Nephron (organoid): Measurements from ENCODE around the gene PTPRN2.

Source experiments
- H3K27ac Mint-ChIP-seq, 3 experiments: 2 replicates each; pipeline ENCODE4 v1.8.0; 2020; ENCODE audit warnings: mixed read lengths in 3 of 3, mild to moderate bottlenecking in 2 of 3, moderate library complexity in 1 of 3
- H3K27me3 Mint-ChIP-seq: 2 replicates; pipeline ENCODE4 v1.8.0; 2021; ENCODE audit warnings: low read depth, mild to moderate bottlenecking, moderate library complexity, mixed read lengths
- H3K36me3 Mint-ChIP-seq: 2 replicates; pipeline ENCODE4 v1.8.0; 2020; ENCODE audit warnings: low read depth, mixed read lengths
- H3K4me1 Mint-ChIP-seq: 2 replicates; pipeline ENCODE4 v1.8.0; 2020; ENCODE audit warnings: mixed read lengths
- H3K4me3 Mint-ChIP-seq, 3 experiments: 2 replicates each; pipeline ENCODE4 v1.8.0; 2020; ENCODE audit warnings: mild to moderate bottlenecking in 3 of 3, mixed read lengths in 3 of 3, moderate library complexity in 2 of 3
- H3K9me3 Mint-ChIP-seq: 2 replicates; pipeline ENCODE4 v1.8.0; 2020; ENCODE audit warnings: mixed read lengths
- TF ChIP-seq, protein P1 (sequence below), 3 experiments: fragments of 200-600 bp; sonication (generic); IDR thresholded peaks; one replicate each; pipeline ENCODE4 v1.5.0; 2021; ENCODE audit warnings: antibody characterized with exemption in 3 of 3; ENCODE audit not compliant: unreplicated experiment in 3 of 3

The PTPRN2 gene

GRCh38 chr7:157879391-157879790, 708.2 kb downstream of the PTPRN2 start:
- peaks cover 25% of the 10 kb centered on the region for H3K4me1 Mint-ChIP-seq
- TF ChIP-seq, protein P1, sequence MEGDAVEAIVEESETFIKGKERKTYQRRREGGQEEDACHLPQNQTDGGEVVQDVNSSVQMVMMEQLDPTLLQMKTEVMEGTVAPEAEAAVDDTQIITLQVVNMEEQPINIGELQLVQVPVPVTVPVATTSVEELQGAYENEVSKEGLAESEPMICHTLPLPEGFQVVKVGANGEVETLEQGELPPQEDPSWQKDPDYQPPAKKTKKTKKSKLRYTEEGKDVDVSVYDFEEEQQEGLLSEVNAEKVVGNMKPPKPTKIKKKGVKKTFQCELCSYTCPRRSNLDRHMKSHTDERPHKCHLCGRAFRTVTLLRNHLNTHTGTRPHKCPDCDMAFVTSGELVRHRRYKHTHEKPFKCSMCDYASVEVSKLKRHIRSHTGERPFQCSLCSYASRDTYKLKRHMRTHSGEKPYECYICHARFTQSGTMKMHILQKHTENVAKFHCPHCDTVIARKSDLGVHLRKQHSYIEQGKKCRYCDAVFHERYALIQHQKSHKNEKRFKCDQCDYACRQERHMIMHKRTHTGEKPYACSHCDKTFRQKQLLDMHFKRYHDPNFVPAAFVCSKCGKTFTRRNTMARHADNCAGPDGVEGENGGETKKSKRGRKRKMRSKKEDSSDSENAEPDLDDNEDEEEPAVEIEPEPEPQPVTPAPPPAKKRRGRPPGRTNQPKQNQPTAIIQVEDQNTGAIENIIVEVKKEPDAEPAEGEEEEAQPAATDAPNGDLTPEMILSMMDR (IDR thresholded peaks at IDR 0.05; ENCODE audit: unreplicated experiment in 3 of 3): no peak
- peaks cover 11% of the 10 kb centered on the region for H3K9me3 Mint-ChIP-seq
- H3K36me3 Mint-ChIP-seq: no peaks in the 10 kb centered on the region
- H3K4me3 Mint-ChIP-seq: peak overlapping the region in 2 of 3 experiments; percentile 53 to 58
- peaks cover 22% of the 10 kb centered on the region for H3K27me3 Mint-ChIP-seq
- peak overlapping the region in 2 of 3 experiments; percentile 28 to 73 for H3K27ac Mint-ChIP-seq

- TF ChIP-seq, protein P1 (IDR thresholded peaks at IDR 0.05; ENCODE audit: unreplicated experiment in 3 of 3): no peak
- H3K4me1 Mint-ChIP-seq: peaks cover 25% of the 10 kb centered on the region
- peaks cover 27% of the 10 kb centered on the region for H3K27me3 Mint-ChIP-seq
- H3K4me3 Mint-ChIP-seq: peak overlapping the region in 1 of 3 experiments; percentile 26
- peak overlapping the region in 2 of 3 experiments; percentile 10 to 36 for H3K27ac Mint-ChIP-seq
- no peaks in the 10 kb centered on the region for H3K36me3 Mint-ChIP-seq
- peaks cover 11% of the 10 kb centered on the region for H3K9me3 Mint-ChIP-seq
Measured at GRCh38 chr7:157877298-157878090, 710.1 kb downstream of the PTPRN2 start.

DNA sequence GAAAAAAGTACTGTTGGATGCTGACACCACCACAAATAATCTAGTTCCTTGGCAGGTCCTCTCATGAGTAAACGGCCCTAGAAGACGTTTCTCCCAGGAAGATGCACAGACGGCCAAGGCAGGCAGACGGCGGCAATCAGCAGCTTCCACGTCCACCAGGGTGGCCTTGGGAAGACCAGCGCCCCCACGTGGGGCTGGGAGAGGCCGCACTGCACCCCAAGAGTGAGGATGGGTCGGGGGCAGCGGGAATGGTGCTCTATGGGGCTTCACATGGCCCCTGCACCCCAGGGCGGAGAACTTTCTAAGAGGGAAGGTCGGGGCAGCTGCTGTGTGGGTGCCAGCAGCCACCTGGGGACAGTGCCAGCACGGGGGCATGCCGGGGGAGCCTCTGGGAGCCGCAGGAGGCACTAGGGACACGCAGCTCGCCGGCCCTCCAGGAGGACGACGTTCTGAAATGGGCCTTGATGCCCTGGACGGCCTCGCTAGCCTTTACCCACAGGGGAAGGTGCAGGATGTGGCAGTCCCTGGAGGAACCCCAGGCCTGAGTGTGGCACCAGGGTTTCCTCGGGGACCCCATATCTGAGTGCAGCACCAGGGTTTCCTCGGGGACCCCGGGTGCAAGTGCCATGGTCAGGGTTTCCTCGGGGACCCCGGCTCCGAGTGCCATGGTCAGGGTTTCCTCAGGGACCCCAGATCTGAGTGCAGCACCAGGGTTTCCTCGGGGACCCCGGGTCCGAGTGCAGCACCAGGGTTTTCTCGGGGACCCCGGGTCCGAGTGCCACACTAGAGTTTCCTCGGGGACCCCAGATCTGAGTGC, 710.9 kb downstream of the PTPRN2 start:
- peak overlapping the region in 2 of 3 experiments; percentile 11 to 55 for H3K4me3 Mint-ChIP-seq
- peaks cover 28% of the 10 kb centered on the region for H3K27me3 Mint-ChIP-seq
- peaks cover 11% of the 10 kb centered on the region for H3K9me3 Mint-ChIP-seq
- H3K27ac Mint-ChIP-seq: no peak overlapping the region
- TF ChIP-seq, protein P1 (IDR thresholded peaks at IDR 0.05; ENCODE audit: unreplicated experiment in 3 of 3): no peak
- no peaks in the 10 kb centered on the region for H3K36me3 Mint-ChIP-seq
- H3K4me1 Mint-ChIP-seq: peaks cover 25% of the 10 kb centered on the region

DNA sequence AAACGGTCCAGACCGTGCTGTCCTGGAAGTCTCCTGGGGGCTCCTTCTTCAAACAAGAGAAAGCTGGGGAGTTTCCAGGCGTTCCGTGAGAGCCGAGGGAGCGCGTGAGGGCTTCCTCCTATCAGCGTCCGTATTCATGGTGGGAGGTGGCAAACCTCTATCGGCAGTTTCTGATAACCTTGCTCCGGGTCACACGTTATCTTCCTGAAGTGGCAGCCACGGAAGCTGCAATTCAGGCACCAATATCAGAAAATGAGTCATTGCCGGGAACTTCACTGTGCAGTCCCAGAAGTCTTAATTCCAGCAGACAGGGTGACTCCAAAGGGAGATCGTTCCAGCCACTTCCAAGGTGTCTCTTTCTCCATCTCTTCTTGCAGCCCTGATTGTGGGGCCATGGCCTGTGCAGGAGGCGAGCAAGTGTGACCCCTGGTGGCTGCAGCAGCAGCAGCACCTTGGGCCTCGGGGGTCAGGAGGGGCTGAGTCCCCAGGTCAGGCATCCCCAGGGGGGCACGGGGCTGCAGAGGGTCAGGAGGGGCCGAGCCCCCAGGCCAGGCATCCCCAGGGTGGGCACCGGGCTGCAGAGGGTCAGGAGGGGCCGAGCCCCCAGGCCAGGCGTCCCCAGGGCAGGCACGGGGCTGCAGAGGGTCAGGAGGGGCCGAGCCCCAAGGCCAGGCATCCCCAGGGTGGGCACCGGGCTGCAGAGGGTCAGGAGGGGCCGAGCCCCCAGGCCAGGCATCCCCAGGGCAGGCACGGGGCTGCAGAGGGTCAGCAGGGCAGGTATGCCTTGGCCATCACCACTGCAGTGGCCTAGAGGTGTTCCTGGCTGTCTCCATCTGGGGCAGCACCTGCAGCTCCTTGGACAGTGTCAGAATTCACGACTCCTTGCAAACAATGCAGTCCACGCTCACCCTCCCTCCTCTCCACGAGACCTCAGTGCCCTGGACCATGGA, 712.1 kb downstream of the PTPRN2 start:
- Mint-ChIP-seq H3K4me3 (peak overlapping the region in 2 of 3 experiments; percentile 44 to 56), H3K9me3 (peaks cover 7% of the 10 kb centered on the region), H3K27ac (peak overlapping the region in 1 of 3 experiments; percentile 36), H3K4me1 (peaks cover 25% of the 10 kb centered on the region), H3K36me3 (no peaks in the 10 kb centered on the region), H3K27me3 (peaks cover 31% of the 10 kb centered on the region)
- TF ChIP-seq, protein P1 (IDR thresholded peaks at IDR 0.05; ENCODE audit: unreplicated experiment in 3 of 3): peak; percentile 68 to 71 (median 69)

DNA sequence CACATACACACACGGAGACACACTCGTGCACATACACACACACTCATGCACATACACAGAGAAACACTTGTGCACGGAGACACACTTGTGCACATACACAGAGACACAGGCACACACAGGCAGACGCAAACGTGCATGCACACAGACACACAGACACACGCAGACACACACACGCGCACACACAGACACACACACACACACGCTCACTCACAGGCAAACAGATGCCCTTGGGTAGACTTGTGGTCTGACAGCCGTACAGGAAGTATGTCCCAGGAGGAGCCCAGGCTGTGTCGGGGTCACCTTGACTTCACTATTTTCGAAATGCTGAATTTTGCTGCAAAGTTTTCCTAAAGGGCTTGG, 712.8 kb downstream of the PTPRN2 start:
- Mint-ChIP-seq H3K9me3 (peaks cover 9% of the 10 kb centered on the region), H3K4me3 (no peak overlapping the region), H3K27ac (no peak overlapping the region), H3K27me3 (peaks cover 31% of the 10 kb centered on the region), H3K36me3 (no peaks in the 10 kb centered on the region), H3K4me1 (peaks cover 25% of the 10 kb centered on the region)
- TF ChIP-seq, protein P1 (IDR thresholded peaks at IDR 0.05; ENCODE audit: unreplicated experiment in 3 of 3): no peak
